ENCODE measurements around the gene MCCD1.
"Not testable (repeated sequence)": the region's sequence is repeated elsewhere in the genome, so short reads cannot be mapped to it uniquely, and the experiment has no call there.

The MCCD1 gene

DNA sequence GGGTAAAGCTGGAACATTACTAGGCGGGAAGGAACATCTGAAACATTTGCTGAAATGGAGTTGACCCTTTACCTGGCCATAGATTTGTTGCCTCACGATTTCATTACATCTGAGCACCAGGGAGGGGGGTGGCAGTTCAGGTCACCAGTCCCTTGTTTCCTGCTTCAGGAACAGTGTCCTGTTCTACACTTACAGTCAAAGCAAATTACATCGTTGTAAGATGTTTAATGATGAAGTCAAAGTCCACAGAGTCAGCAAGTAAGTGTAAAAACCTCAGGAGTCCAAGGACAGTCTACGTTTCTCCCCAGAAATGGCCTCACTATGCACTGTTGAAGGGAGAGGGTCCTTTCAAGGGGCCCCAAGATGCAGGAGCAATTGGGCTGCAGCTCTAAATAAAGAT, 39.7 kb upstream of the MCCD1 start:
- DNase-seq (ENCODE audit: extremely low read depth, low read depth): no peak

DNA sequence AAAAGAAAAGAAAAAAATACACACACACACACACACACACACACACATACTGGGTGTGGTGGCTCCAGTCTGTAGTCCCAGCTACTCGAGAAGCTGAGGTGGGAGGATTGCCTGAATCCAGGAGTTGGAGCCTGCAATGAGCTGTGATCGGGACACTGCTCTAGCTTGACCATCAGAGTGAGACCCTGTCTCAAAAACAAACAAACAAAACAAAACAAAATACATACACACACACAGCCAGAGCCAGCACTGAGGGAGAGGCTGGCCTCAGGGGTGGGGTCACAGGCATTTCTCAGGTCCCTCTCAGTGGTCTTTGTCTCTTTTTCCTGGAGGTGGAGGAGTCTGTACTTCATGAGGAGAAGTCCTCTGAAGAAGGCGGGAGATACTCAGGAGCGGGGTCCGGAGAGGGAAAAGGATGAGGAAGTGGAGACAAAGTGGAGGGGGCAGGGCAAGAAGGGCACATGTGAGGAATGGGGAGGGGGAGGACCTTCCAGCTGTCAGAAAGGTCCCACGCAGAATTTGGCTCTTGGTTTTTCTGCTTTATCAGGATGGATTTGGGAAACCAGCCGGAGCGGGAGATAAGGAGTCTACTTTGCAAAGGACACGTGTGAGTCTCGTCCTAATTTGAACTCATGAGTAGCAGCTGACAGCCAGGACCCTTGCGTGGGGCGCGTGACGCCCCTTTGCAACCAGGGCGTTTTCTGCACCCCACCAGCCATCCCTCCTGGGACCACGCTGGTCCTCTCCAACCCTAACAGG, 38.5 kb upstream of the MCCD1 start:
- DNase-seq (ENCODE audit: extremely low read depth, low read depth): no peak
- TF ChIP-seq, protein P1, sequence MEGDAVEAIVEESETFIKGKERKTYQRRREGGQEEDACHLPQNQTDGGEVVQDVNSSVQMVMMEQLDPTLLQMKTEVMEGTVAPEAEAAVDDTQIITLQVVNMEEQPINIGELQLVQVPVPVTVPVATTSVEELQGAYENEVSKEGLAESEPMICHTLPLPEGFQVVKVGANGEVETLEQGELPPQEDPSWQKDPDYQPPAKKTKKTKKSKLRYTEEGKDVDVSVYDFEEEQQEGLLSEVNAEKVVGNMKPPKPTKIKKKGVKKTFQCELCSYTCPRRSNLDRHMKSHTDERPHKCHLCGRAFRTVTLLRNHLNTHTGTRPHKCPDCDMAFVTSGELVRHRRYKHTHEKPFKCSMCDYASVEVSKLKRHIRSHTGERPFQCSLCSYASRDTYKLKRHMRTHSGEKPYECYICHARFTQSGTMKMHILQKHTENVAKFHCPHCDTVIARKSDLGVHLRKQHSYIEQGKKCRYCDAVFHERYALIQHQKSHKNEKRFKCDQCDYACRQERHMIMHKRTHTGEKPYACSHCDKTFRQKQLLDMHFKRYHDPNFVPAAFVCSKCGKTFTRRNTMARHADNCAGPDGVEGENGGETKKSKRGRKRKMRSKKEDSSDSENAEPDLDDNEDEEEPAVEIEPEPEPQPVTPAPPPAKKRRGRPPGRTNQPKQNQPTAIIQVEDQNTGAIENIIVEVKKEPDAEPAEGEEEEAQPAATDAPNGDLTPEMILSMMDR (IDR thresholded peaks at IDR 0.05; ENCODE audit: low read depth, low read length): no peak

More for the DNA sequence above, 39.7 kb upstream of the MCCD1 start:
- TF ChIP-seq, protein P1 (IDR thresholded peaks at IDR 0.05; ENCODE audit: low read depth, low read length): no peak

DNA sequence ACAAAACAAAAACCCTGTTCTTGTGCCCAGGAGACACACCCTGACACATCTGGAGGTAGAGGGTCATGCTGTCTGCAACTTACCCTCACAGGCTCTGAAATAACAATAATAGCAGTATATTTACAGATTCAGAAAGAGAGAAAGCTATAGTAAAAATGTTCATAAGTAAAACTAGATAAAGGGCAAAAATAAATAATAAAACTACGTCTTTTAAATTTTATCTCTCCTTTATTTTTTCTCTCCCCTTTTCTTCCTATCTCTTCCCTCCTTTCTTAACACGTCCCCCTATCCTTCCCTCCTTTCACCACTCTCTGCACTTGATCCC, 35.2 kb upstream of the MCCD1 start:
- not testable (repeated sequence) for DNase-seq (ENCODE audit: extremely low read depth, low read depth)

DNA sequence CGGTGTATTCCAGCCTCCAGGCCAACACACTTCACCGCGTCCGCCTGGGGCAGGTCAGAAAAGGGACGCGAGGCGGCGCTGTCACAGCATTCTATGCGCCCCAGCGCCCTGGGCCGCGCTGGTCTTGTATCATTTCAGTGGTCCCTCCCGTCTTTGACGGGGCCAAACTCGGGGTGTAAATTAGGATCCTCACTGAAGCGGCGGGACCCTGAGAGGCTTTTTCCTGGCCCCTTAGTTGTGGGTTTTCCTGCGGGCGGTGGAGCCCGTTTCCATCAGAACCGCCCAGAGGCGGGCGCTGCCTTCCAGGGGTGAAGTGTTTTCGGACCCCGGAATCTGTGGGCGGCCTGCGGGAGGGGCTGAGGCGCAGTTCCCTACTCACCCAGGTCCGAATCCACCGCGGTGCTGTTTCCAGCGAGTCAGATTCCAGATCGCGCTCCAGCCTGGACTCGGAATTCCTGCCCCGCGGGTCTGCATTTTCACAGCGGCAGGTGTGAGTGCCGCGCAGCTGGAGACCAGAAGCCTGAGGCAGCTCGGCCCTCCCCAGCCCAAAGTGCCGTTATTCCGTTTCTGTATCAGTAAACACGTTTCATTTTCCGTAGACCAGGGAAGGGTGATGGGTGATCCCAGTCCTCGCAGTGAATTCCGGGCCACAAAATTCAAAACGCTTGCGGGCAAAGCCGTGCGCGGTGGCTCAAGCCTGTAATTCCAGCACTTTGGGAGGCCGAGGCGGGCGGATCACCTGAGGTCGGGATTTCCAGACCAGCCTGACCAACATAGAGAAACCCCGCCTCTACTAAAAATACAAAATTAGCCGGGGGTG, 34.7 kb upstream of the MCCD1 start:
- TF ChIP-seq, protein P1 (IDR thresholded peaks at IDR 0.05; ENCODE audit: low read depth, low read length): peak; percentile 93
- DNase-seq (ENCODE audit: extremely low read depth, low read depth): no peak

DNA sequence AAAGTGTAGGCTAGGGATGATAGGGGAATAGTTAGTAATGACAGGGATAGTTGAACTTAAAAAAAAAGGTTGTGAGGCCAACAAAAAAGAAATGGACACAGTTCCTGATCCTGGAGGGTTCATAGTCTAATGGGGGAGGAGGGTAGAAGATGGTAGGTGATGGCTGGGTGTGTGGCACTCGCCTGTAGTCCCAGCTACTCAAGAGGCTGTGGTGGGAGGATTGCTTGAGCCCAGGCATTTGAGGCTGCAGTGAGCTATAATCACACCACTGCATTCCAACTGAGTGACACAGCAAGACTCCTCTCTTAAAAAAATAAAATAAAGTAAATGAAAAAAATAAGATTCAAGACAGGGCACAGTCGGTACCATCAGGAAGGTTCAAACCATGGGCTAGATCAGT, 33.2 kb upstream of the MCCD1 start:
- no peak for DNase-seq (ENCODE audit: extremely low read depth, low read depth)
- TF ChIP-seq, protein P1 (IDR thresholded peaks at IDR 0.05; ENCODE audit: low read depth, low read length): no peak

DNA sequence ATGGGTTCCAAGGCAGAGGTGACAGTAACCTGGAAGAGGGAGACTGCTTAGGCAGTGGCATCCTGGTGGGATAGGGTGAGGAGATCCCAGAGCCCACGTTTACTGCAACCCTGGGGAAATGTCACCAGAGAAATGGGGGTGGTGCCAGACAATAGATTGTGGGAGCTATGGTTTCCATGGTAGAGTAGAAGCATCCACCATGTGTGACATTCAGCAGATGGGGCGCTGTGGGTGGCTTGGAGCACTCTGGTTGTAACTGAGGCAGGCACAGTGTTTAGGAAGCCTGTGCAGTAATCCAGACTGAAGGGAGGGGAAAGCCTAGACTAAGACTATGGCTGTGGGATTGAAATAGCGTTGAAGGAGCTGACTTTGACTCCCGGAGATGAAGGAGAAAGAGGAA, 31.9 kb upstream of the MCCD1 start:
- not testable (repeated sequence) for DNase-seq (ENCODE audit: extremely low read depth, low read depth)

DNA sequence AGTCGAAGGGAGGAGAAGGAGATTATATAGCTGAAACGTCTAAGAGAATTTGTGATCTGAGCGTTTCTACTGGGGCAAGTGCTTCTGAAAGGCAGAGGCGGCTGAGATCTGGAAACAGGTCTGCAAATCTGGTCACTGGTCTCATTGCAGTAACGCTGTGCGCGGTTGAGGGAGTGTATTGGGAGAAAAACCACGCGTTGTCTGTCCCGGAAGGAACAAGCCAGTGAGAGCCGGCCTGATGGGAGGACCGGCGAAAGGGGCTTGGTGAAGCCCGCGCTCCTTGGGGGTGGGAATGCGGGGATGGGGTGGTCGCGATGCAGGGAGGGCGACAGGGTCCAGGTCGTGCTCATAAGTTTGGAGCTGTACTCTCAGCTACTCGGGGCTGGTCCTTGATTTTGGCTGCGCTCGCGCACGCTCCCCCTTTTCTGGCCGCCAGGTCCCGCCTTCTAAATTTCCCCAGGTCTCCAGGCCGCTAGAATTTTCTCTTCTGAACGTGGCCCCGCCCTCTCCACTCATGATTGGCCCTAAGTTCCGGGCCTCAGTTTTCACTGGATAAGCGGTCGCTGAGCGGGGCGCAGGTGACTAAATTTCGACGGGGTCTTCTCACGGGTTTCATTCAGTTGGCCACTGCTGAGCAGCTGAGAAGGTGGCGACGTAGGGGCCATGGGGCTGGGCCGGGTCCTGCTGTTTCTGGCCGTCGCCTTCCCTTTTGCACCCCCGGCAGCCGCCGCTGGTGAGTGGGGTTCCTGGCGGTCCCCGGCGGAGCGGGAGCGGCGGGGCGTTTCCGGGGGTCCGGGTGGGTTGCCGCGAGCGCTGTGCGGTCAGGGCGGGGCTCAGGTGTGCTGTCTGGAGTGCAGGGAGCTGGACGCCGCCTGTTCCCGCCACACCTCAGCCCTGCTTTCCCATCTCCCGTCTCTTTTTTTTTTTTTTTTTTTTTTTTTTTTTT, 31.0 kb upstream of the MCCD1 start, which contains the start of gene MICB:
TSS of gene MICB (plus strand) at position 615 of the 946 bp plus-strand sequence. CDS start at position 664, 49 bp downstream.
- TF ChIP-seq, protein P1 (IDR thresholded peaks at IDR 0.05; ENCODE audit: low read depth, low read length): no peak
- no peak for DNase-seq (ENCODE audit: extremely low read depth, low read depth)
